Measurements from ENCODE around the gene HPCA.

DNA sequence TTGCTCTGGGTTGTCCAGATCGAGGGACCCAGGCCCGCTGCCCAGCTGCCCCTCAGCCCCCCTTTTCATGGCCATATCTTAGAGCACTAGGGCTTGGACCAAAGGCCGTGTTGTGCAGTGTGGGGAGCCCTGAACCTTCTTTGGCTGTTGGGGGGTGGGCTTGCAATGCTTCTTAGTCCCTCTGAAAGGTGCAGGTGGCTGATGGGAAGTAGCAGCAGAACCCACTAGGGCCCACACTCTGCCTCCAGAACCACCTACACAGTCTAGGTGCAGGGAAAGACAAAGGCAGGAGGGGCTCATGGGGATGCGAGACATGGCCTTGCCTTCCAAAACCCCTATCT is 2.3 kb upstream of the HPCA start:
- TF ChIP-seq CHD2 (IDR thresholded peaks at IDR 0.05; ENCODE audit: low read length) (no peak), CTCF (IDR thresholded peaks at IDR 0.05; ENCODE audit: control extremely low read depth in 1 of 3, insufficient read depth in 1 of 3, low read depth in 1 of 3, low read length in 3 of 3) (no peak)
